Measurements from ENCODE around the gene TMCO4. TPM values are rescaled to one million over a fixed set of nuclear protein-coding genes. Genes with fewer than 3 reads are reported as not detected.
A peak's percentile ranks its signal among the peaks of the same experiment; 100 is the strongest.

Gene TMCO4
- total and polyA plus RNA-seq, 3 experiments from 2014 or later, result 16.5 to 18.2 (median 16.6) TPM

GRCh38 chr1:19776933-19777332 lies 22.8 kb downstream of the TMCO4 start:
- no peaks in the 10 kb centered on the region for H3K27me3 Mint-ChIP-seq
- CTCF ChIA-PET, result no interaction called here
- no peaks in the 10 kb centered on the region for H3K4me1 ChIP-seq (ENCODE audit: insufficient read depth, low read length)
- peaks cover 19% of the 10 kb centered on the region for H3K36me3 ChIP-seq (ENCODE audit: insufficient read depth, low read length)
- H3K27ac ChIP-seq (ENCODE audit: low read depth, low read length), result no peak overlapping the region
- peaks cover 19 to 76% (median 31%) of the 10 kb centered on the region in 3 donors for H3K36me3 Mint-ChIP-seq
- no peaks in the 10 kb centered on the region for H3K9me3 Mint-ChIP-seq
- H3K9me3 ChIP-seq (ENCODE audit: low read length), result no peaks in the 10 kb centered on the region
- no peak overlapping the region for H3K27ac Mint-ChIP-seq
- H3K4me1 Mint-ChIP-seq, result peaks cover 0 to 1% (median 0%) of the 10 kb centered on the region in 3 donors
- H3K4me3 Mint-ChIP-seq, result no peak overlapping the region
- POLR2A ChIA-PET, result no interaction called here
- no peak for DNase-seq
- no peak overlapping the region for H3K4me3 ChIP-seq (ENCODE audit: low read length)
- H3K27me3 ChIP-seq (ENCODE audit: insufficient read depth, low read length, poor library complexity, severe bottlenecking), result no peaks in the 10 kb centered on the region

- Histone ChIP-seq H3K9me3 (ENCODE audit: low read length) (no peaks in the 10 kb centered on the region), H3K4me3 (ENCODE audit: low read length) (no peak overlapping the region), H3K27me3 (ENCODE audit: insufficient read depth, low read length, poor library complexity, severe bottlenecking) (no peaks in the 10 kb centered on the region), H3K36me3 (ENCODE audit: insufficient read depth, low read length) (peaks cover 19% of the 10 kb centered on the region), H3K27ac (ENCODE audit: low read depth, low read length) (no peak overlapping the region), H3K4me1 (ENCODE audit: insufficient read depth, low read length) (no peaks in the 10 kb centered on the region)
- no peak overlapping the region for H3K27ac Mint-ChIP-seq
- DNase-seq, result no peak
- POLR2A ChIA-PET, result no interaction called here
- H3K4me3 Mint-ChIP-seq, result no peak overlapping the region
- no peaks in the 10 kb centered on the region for H3K9me3 Mint-ChIP-seq
- peaks cover 0 to 1% (median 0%) of the 10 kb centered on the region in 3 donors for H3K4me1 Mint-ChIP-seq
- no peaks in the 10 kb centered on the region for H3K27me3 Mint-ChIP-seq
- CTCF ChIA-PET, result no interaction called here
- H3K36me3 Mint-ChIP-seq, result peaks cover 19 to 77% (median 28%) of the 10 kb centered on the region in 3 donors
Measured at GRCh38 chr1:19776287-19776686, 23.4 kb downstream of the TMCO4 start.

- Histone ChIP-seq H3K4me1 (ENCODE audit: insufficient read depth, low read length) (no peaks in the 10 kb centered on the region), H3K27ac (ENCODE audit: low read depth, low read length) (no peak overlapping the region), H3K4me3 (ENCODE audit: low read length) (no peak overlapping the region), H3K36me3 (ENCODE audit: insufficient read depth, low read length) (peaks cover 20% of the 10 kb centered on the region), H3K9me3 (ENCODE audit: low read length) (no peaks in the 10 kb centered on the region), H3K27me3 (ENCODE audit: insufficient read depth, low read length, poor library complexity, severe bottlenecking) (no peaks in the 10 kb centered on the region)
- no peak overlapping the region for H3K4me3 Mint-ChIP-seq
- POLR2A ChIA-PET, result no interaction called here
- no peaks in the 10 kb centered on the region for H3K27me3 Mint-ChIP-seq
- peaks cover 0 to 1% (median 0%) of the 10 kb centered on the region in 3 donors for H3K4me1 Mint-ChIP-seq
- DNase-seq, result no peak
- H3K9me3 Mint-ChIP-seq, result no peaks in the 10 kb centered on the region
- H3K36me3 Mint-ChIP-seq, result peaks cover 19 to 80% (median 26%) of the 10 kb centered on the region in 3 donors
- CTCF ChIA-PET, result no interaction called here
- no peak overlapping the region for H3K27ac Mint-ChIP-seq
Measured at GRCh38 chr1:19775831-19776230, 23.9 kb downstream of the TMCO4 start.

- ChIA-PET CTCF (no interaction called here), POLR2A (no interaction called here)
- no peak overlapping the region for H3K27ac ChIP-seq (ENCODE audit: low read depth, low read length)
- peaks cover 19 to 80% (median 25%) of the 10 kb centered on the region in 3 donors for H3K36me3 Mint-ChIP-seq
- no peak overlapping the region for H3K27ac Mint-ChIP-seq
- no peaks in the 10 kb centered on the region for H3K9me3 Mint-ChIP-seq
- no peaks in the 10 kb centered on the region for H3K27me3 ChIP-seq (ENCODE audit: insufficient read depth, low read length, poor library complexity, severe bottlenecking)
- H3K36me3 ChIP-seq (ENCODE audit: insufficient read depth, low read length), result peaks cover 18% of the 10 kb centered on the region
- no peak overlapping the region for H3K4me3 Mint-ChIP-seq
- no peaks in the 10 kb centered on the region for H3K4me1 ChIP-seq (ENCODE audit: insufficient read depth, low read length)
- H3K4me3 ChIP-seq (ENCODE audit: low read length), result no peak overlapping the region
- DNase-seq, result no peak
- H3K4me1 Mint-ChIP-seq, result no peaks in the 10 kb centered on the region
- H3K27me3 Mint-ChIP-seq, result no peaks in the 10 kb centered on the region
- no peaks in the 10 kb centered on the region for H3K9me3 ChIP-seq (ENCODE audit: low read length)
Measured at GRCh38 chr1:19775317-19775716, 24.4 kb downstream of the TMCO4 start.

GRCh38 chr1:19774180-19774785 lies 25.4 kb downstream of the TMCO4 start:
- Mint-ChIP-seq H3K36me3 (peaks cover 13 to 80% (median 18%) of the 10 kb centered on the region in 3 donors), H3K9me3 (no peaks in the 10 kb centered on the region), H3K4me3 (no peak overlapping the region), H3K27me3 (no peaks in the 10 kb centered on the region), H3K27ac (no peak overlapping the region), H3K4me1 (no peaks in the 10 kb centered on the region)
- no peaks in the 10 kb centered on the region for H3K9me3 ChIP-seq (ENCODE audit: low read length)
- POLR2A ChIA-PET, result no interaction called here
- no peak overlapping the region for H3K4me3 ChIP-seq (ENCODE audit: low read length)
- H3K27me3 ChIP-seq (ENCODE audit: insufficient read depth, low read length, poor library complexity, severe bottlenecking), result no peaks in the 10 kb centered on the region
- DNase-seq, result no peak
- CTCF ChIA-PET, result no interaction called here
- no peak overlapping the region for H3K27ac ChIP-seq (ENCODE audit: low read depth, low read length)
- peaks cover 11% of the 10 kb centered on the region for H3K36me3 ChIP-seq (ENCODE audit: insufficient read depth, low read length)
- H3K4me1 ChIP-seq (ENCODE audit: insufficient read depth, low read length), result no peaks in the 10 kb centered on the region

- H3K9me3 Mint-ChIP-seq, result no peaks in the 10 kb centered on the region
- H3K27ac Mint-ChIP-seq, result no peak overlapping the region
- H3K27me3 Mint-ChIP-seq, result no peaks in the 10 kb centered on the region
- no peaks in the 10 kb centered on the region for H3K9me3 ChIP-seq (ENCODE audit: low read length)
- POLR2A ChIA-PET, result no interaction called here
- no peaks in the 10 kb centered on the region for H3K27me3 ChIP-seq (ENCODE audit: insufficient read depth, low read length, poor library complexity, severe bottlenecking)
- H3K36me3 ChIP-seq (ENCODE audit: insufficient read depth, low read length), result peaks cover 8% of the 10 kb centered on the region
- H3K4me1 Mint-ChIP-seq, result no peaks in the 10 kb centered on the region
- no peak overlapping the region for H3K4me3 ChIP-seq (ENCODE audit: low read length)
- peaks cover 5 to 76% (median 13%) of the 10 kb centered on the region in 3 donors for H3K36me3 Mint-ChIP-seq
- no peak overlapping the region for H3K27ac ChIP-seq (ENCODE audit: low read depth, low read length)
- CTCF ChIA-PET, result no interaction called here
- H3K4me3 Mint-ChIP-seq, result no peak overlapping the region
- DNase-seq, result no peak
- H3K4me1 ChIP-seq (ENCODE audit: insufficient read depth, low read length), result no peaks in the 10 kb centered on the region
Measured at GRCh38 chr1:19773485-19773884, 26.2 kb downstream of the TMCO4 start.

- H3K4me3 Mint-ChIP-seq, result no peak overlapping the region
- CTCF ChIA-PET, result no interaction called here
Measured at GRCh38 chr1:19772053-19772452, 27.7 kb downstream of the TMCO4 start.

GRCh38 chr1:19771350-19771749 lies 28.4 kb downstream of the TMCO4 start:
- H3K4me3 ChIP-seq (ENCODE audit: low read length), result no peak overlapping the region
- no peaks in the 10 kb centered on the region for H3K9me3 ChIP-seq (ENCODE audit: low read length)
- H3K9me3 Mint-ChIP-seq, result no peaks in the 10 kb centered on the region
- no peaks in the 10 kb centered on the region for H3K27me3 Mint-ChIP-seq
- H3K4me3 Mint-ChIP-seq, result no peak overlapping the region
- peaks cover 8% of the 10 kb centered on the region for H3K36me3 ChIP-seq (ENCODE audit: insufficient read depth, low read length)
- ChIA-PET POLR2A (interaction anchor here (0.5 kb wide), 1 partner anchor 13 kb away, joined by 3 read pairs; no protein-coding TSS in a partner anchor), CTCF (no interaction called here)
- no peaks in the 10 kb centered on the region for H3K27me3 ChIP-seq (ENCODE audit: insufficient read depth, low read length, poor library complexity, severe bottlenecking)
- no peak for DNase-seq
- H3K4me1 ChIP-seq (ENCODE audit: insufficient read depth, low read length), result no peaks in the 10 kb centered on the region
- no peak overlapping the region for H3K27ac ChIP-seq (ENCODE audit: low read depth, low read length)
- H3K36me3 Mint-ChIP-seq, result peaks cover under 1 to 74% (median 10%) of the 10 kb centered on the region in 3 donors
- no peaks in the 10 kb centered on the region for H3K4me1 Mint-ChIP-seq
- H3K27ac Mint-ChIP-seq, result peak overlapping the region in 1 of 8 donors; percentile 41

More at GRCh38 chr1:19772053-19772452, 27.7 kb downstream of the TMCO4 start:
- Histone ChIP-seq H3K27ac (ENCODE audit: low read depth, low read length) (no peak overlapping the region), H3K4me1 (ENCODE audit: insufficient read depth, low read length) (no peaks in the 10 kb centered on the region), H3K4me3 (ENCODE audit: low read length) (no peak overlapping the region), H3K9me3 (ENCODE audit: low read length) (no peaks in the 10 kb centered on the region), H3K27me3 (ENCODE audit: insufficient read depth, low read length, poor library complexity, severe bottlenecking) (no peaks in the 10 kb centered on the region), H3K36me3 (ENCODE audit: insufficient read depth, low read length) (peaks cover 8% of the 10 kb centered on the region)
- H3K4me1 Mint-ChIP-seq, result no peaks in the 10 kb centered on the region
- no peak for DNase-seq
- H3K36me3 Mint-ChIP-seq, result peaks cover 0 to 73% (median 10%) of the 10 kb centered on the region in 3 donors
- H3K27ac Mint-ChIP-seq, result no peak overlapping the region
- H3K27me3 Mint-ChIP-seq, result no peaks in the 10 kb centered on the region
- POLR2A ChIA-PET, result no interaction called here
- H3K9me3 Mint-ChIP-seq, result no peaks in the 10 kb centered on the region
